NK-92 treated with Interleukin-12 subunit alpha and Interleukin-12 subunit beta, amount 100 ng/mL, for 24 hours (cell line): ENCODE results near the gene SYMPK.
A peak's percentile ranks its signal among the peaks of the same experiment; 100 is the strongest.
"Not testable (repeated sequence)": the region's sequence is repeated elsewhere in the genome, so short reads cannot be mapped to it uniquely, and the experiment has no call there.

Experiments used
- DNase-seq: peaks from one replicate; lab custom pipeline; 2025; lab: John Stamatoyannopoulos, UW

Gene SYMPK

GRCh38 chr19:45885556-45886426, 22.8 kb upstream of the SYMPK start, which contains the start of gene IRF2BP1:
Gene IRF2BP1 (minus strand): TSS chr19:45886141. CDS start chr19:45885774, 367 bp downstream.
- DNase-seq: peak; percentile 84

- peak; percentile 12 for DNase-seq
Observed at GRCh38 chr19:45884682-45885555, 22.0 kb upstream of the SYMPK start.

- no peak for DNase-seq
Observed at GRCh38 chr19:45883881-45884681, 21.1 kb upstream of the SYMPK start.

GRCh38 chr19:45883586-45883880, 20.6 kb upstream of the SYMPK start:
- DNase-seq: no peak

- DNase-seq: peak; percentile 58
Observed at GRCh38 chr19:45882652-45883585, 20.0 kb upstream of the SYMPK start.

- no peak for DNase-seq
Observed at GRCh38 chr19:45881909-45882528, 19.1 kb upstream of the SYMPK start.

GRCh38 chr19:45881082-45881908, 18.3 kb upstream of the SYMPK start:
- no peak for DNase-seq

- DNase-seq: no peak
Observed at GRCh38 chr19:45879971-45880370, 17.0 kb upstream of the SYMPK start.

GRCh38 chr19:45879055-45879454, 16.1 kb upstream of the SYMPK start:
- DNase-seq: no peak

GRCh38 chr19:45878043-45878794, 15.3 kb upstream of the SYMPK start:
- DNase-seq: peak; percentile 43

- DNase-seq: no peak
Observed at GRCh38 chr19:45876411-45877197, 13.7 kb upstream of the SYMPK start.

- DNase-seq: no peak
Observed at GRCh38 chr19:45876161-45876410, 13.1 kb upstream of the SYMPK start.

GRCh38 chr19:45874620-45874966, 11.6 kb upstream of the SYMPK start:
- DNase-seq: no peak

- DNase-seq: no peak
Observed at GRCh38 chr19:45873219-45873772, 10.3 kb upstream of the SYMPK start.

GRCh38 chr19:45872095-45872919, 9.4 kb upstream of the SYMPK start:
- DNase-seq: no peak

- no peak for DNase-seq
Observed at GRCh38 chr19:45870798-45871197, 7.9 kb upstream of the SYMPK start.

GRCh38 chr19:45867241-45867640, 4.3 kb upstream of the SYMPK start:
- not testable (repeated sequence) for DNase-seq
